Inflammatory macrophage treated with lipopolysaccharide for 1 hour (primary cell): ENCODE data around the gene ANKRD29.
A peak's percentile ranks its signal among the peaks of the same experiment; 100 is the strongest.
"Not testable (repeated sequence)": the region's sequence is repeated elsewhere in the genome, so short reads cannot be mapped to it uniquely, and the experiment has no call there.

Experiments used
- DNase-seq, 2 donors: peaks; one replicate each; pipeline ENCODE4 v3.0.0-alpha.2; 2020 to 2022

ANKRD29 gene

GRCh38 chr18:23643815-23644490 is 18.8 kb downstream of the ANKRD29 start:
- DNase-seq: no peak

- DNase-seq: no peak
Observed at GRCh38 chr18:23641937-23642666, 20.6 kb downstream of the ANKRD29 start.

GRCh38 chr18:23641143-23641720 is 21.5 kb downstream of the ANKRD29 start:
- no peak for DNase-seq

- no peak for DNase-seq
Observed at GRCh38 chr18:23640052-23640451, 22.7 kb downstream of the ANKRD29 start.

- DNase-seq: not testable (repeated sequence)
Observed at GRCh38 chr18:23636433-23636832, 26.3 kb downstream of the ANKRD29 start.

- DNase-seq: no peak
Observed at GRCh38 chr18:23636071-23636399, 26.7 kb downstream of the ANKRD29 start.

- no peak for DNase-seq
Observed at GRCh38 chr18:23635283-23636070, 27.2 kb downstream of the ANKRD29 start.

- DNase-seq: no peak
Observed at GRCh38 chr18:23634692-23635091, 28.0 kb downstream of the ANKRD29 start.

- DNase-seq: no peak
Observed at GRCh38 chr18:23632615-23633014, 30.1 kb downstream of the ANKRD29 start.

GRCh38 chr18:23631746-23632145 is 31.0 kb downstream of the ANKRD29 start:
- DNase-seq: no peak

- DNase-seq: no peak
Observed at GRCh38 chr18:23631312-23631711, 31.4 kb downstream of the ANKRD29 start.

GRCh38 chr18:23629444-23629946 is 33.2 kb downstream of the ANKRD29 start:
- no peak for DNase-seq

- DNase-seq: no peak
Observed at GRCh38 chr18:23627970-23628369, 34.7 kb downstream of the ANKRD29 start.

GRCh38 chr18:23627321-23627720 is 35.4 kb downstream of the ANKRD29 start:
- no peak for DNase-seq

- DNase-seq: no peak
Observed at GRCh38 chr18:23626451-23627279, 36.0 kb downstream of the ANKRD29 start.

GRCh38 chr18:23623040-23623439 is 39.7 kb downstream of the ANKRD29 start:
- no peak for DNase-seq

- peak; percentile 14 to 49 for DNase-seq
Observed at GRCh38 chr18:23619388-23619881, 43.3 kb downstream of the ANKRD29 start.

GRCh38 chr18:23618862-23619387 is 43.8 kb downstream of the ANKRD29 start:
- peak; percentile 65 to 71 for DNase-seq

- peak; percentile 37 to 39 for DNase-seq
Observed at GRCh38 chr18:23617412-23618014, 45.2 kb downstream of the ANKRD29 start.

GRCh38 chr18:23616258-23616657 is 46.5 kb downstream of the ANKRD29 start:
- DNase-seq: peak in 1 of 2 donors; percentile 16

- DNase-seq: no peak
Observed at GRCh38 chr18:23614891-23615290, 47.8 kb downstream of the ANKRD29 start.
